GM19395 (cell line): ENCODE data around the gene DAB1.

Experiments
- ATAC-seq: cut with Tn5 transposase; IDR thresholded peaks from one replicate; pipeline ENCODE4 v1.9.1; 2021; ENCODE audit warnings: mild to moderate bottlenecking, moderate library complexity; ENCODE audit not compliant: unreplicated experiment

Gene DAB1

GRCh38 chr1:57418971-57419370 is 4.9 kb downstream of the DAB1 start:
- ATAC-seq, result no peak

GRCh38 chr1:57411262-57411661 is 12.6 kb downstream of the DAB1 start:
- no peak for ATAC-seq

GRCh38 chr1:57410508-57410907 is 13.4 kb downstream of the DAB1 start:
- no peak for ATAC-seq

- ATAC-seq, result no peak
Observed at GRCh38 chr1:57407928-57408327, 15.9 kb downstream of the DAB1 start.

- ATAC-seq, result no peak
Observed at GRCh38 chr1:57406428-57406970, 17.4 kb downstream of the DAB1 start.

- ATAC-seq, result no peak
Observed at GRCh38 chr1:57404884-57405283, 19.0 kb downstream of the DAB1 start.

GRCh38 chr1:57403201-57403600 is 20.7 kb downstream of the DAB1 start:
- ATAC-seq, result no peak

- ATAC-seq, result no peak
Observed at GRCh38 chr1:57401671-57402070, 22.2 kb downstream of the DAB1 start.

GRCh38 chr1:57400048-57400447 is 23.8 kb downstream of the DAB1 start:
- no peak for ATAC-seq

GRCh38 chr1:57393058-57393584 is 30.7 kb downstream of the DAB1 start:
- no peak for ATAC-seq

- ATAC-seq, result no peak
Observed at GRCh38 chr1:57385336-57385735, 38.5 kb downstream of the DAB1 start.

- ATAC-seq, result no peak
Observed at GRCh38 chr1:57384901-57385300, 39.0 kb downstream of the DAB1 start.

- ATAC-seq, result no peak
Observed at GRCh38 chr1:57384284-57384683, 39.6 kb downstream of the DAB1 start.

GRCh38 chr1:57381871-57382270 is 42.0 kb downstream of the DAB1 start:
- no peak for ATAC-seq

GRCh38 chr1:57381426-57381825 is 42.4 kb downstream of the DAB1 start:
- ATAC-seq, result no peak

- no peak for ATAC-seq
Observed at GRCh38 chr1:57380923-57381322, 42.9 kb downstream of the DAB1 start.

GRCh38 chr1:57378534-57378933 is 45.3 kb downstream of the DAB1 start:
- no peak for ATAC-seq

GRCh38 chr1:57377339-57378139 is 46.3 kb downstream of the DAB1 start:
- ATAC-seq, result no peak

- ATAC-seq, result no peak
Observed at GRCh38 chr1:57376041-57376440, 47.8 kb downstream of the DAB1 start.

- ATAC-seq, result no peak
Observed at GRCh38 chr1:57369889-57370288, 54.0 kb downstream of the DAB1 start.

GRCh38 chr1:57367945-57368344 is 55.9 kb downstream of the DAB1 start:
- ATAC-seq, result no peak

GRCh38 chr1:57363643-57364042 is 60.2 kb downstream of the DAB1 start:
- ATAC-seq, result no peak
